HG02798 (cell line): ENCODE data around the gene LIME1.

ENCODE experiments used
- ATAC-seq: cut with Tn5 transposase; IDR thresholded peaks from one replicate; pipeline ENCODE4 v1.9.1; 2021; ENCODE audit warnings: mild to moderate bottlenecking; ENCODE audit not compliant: unreplicated experiment, poor library complexity

Gene LIME1

GRCh38 chr20:63747622-63748069 lies 11.2 kb downstream of the LIME1 start:
- no peak for ATAC-seq

- ATAC-seq = no peak
Measured at GRCh38 chr20:63748070-63748933, 11.8 kb downstream of the LIME1 start.

GRCh38 chr20:63748934-63749270 lies 12.4 kb downstream of the LIME1 start:
- no peak for ATAC-seq

- ATAC-seq = no peak
Measured at GRCh38 chr20:63749597-63750508, 13.4 kb downstream of the LIME1 start.

- ATAC-seq = no peak
Measured at GRCh38 chr20:63750807-63751470, 14.5 kb downstream of the LIME1 start.

- ATAC-seq = no peak
Measured at GRCh38 chr20:63751471-63752271, 15.2 kb downstream of the LIME1 start.

- ATAC-seq = no peak
Measured at GRCh38 chr20:63752411-63753101, 16.1 kb downstream of the LIME1 start.

- ATAC-seq = no peak
Measured at GRCh38 chr20:63753381-63753780, 16.9 kb downstream of the LIME1 start.

GRCh38 chr20:63754008-63754407 lies 17.5 kb downstream of the LIME1 start:
- ATAC-seq = no peak

- no peak for ATAC-seq
Measured at GRCh38 chr20:63755933-63756647, 19.6 kb downstream of the LIME1 start.

GRCh38 chr20:63756648-63756991 lies 20.2 kb downstream of the LIME1 start:
- no peak for ATAC-seq

- no peak for ATAC-seq
Measured at GRCh38 chr20:63758152-63758551, 21.7 kb downstream of the LIME1 start.

GRCh38 chr20:63759377-63759901 lies 23.0 kb downstream of the LIME1 start:
- no peak for ATAC-seq

GRCh38 chr20:63765082-63765873 lies 28.8 kb downstream of the LIME1 start:
- no peak for ATAC-seq

- ATAC-seq = no peak
Measured at GRCh38 chr20:63765902-63766301, 29.4 kb downstream of the LIME1 start.

- ATAC-seq = no peak
Measured at GRCh38 chr20:63766695-63767426, 30.4 kb downstream of the LIME1 start.

GRCh38 chr20:63767456-63767855 lies 31.0 kb downstream of the LIME1 start:
- ATAC-seq = no peak
